K562 (cell line): ENCODE measurements around the gene KLC1. TPM values are rescaled to one million over a fixed set of nuclear protein-coding genes. Genes with fewer than 3 reads are reported as not detected.

Experiments
- EWSR1 ChIP-seq: fragments of 450-650 bp; IDR thresholded peaks from 2 replicates; pipeline ENCODE4 v1.6.1; 2018; ENCODE audit warnings: borderline replicate concordance, mild to moderate bottlenecking, low read depth, moderate library complexity; ENCODE audit not compliant: partially characterized antibody
- HSF4 ChIP-seq: fragments of 250-450 bp; sonication (Bioruptor Pico); IDR thresholded peaks from 2 replicates; pipeline ENCODE4 v2.1.2; 2022; ENCODE audit warnings: mild to moderate bottlenecking, moderate library complexity, borderline replicate concordance
- JUND ChIP-seq, 2 experiments: IDR thresholded peaks; 2 replicates in 1 of 2; 3 replicates in 1 of 2; pipeline ENCODE4 v1.6.1; 2011; ENCODE audit warnings: borderline replicate concordance in 2 of 2, low read depth in 2 of 2, low read length in 2 of 2, improper control_type of control experiment in 1 of 2, missing biosample characterization in 1 of 2, missing genetic modification characterization in 1 of 2, missing genetic modification reagents in 1 of 2
- MAZ ChIP-seq, 2 experiments: fragments of 450-650 bp in 1 of 2; sonication (generic) in 1 of 2; formaldehyde crosslinking; IDR thresholded peaks in 1 of 2; conservative IDR thresholded peaks in 1 of 2; 2 replicates each; pipeline versions ENCODE4 v1.4.0 to v1.5.0; 2020; ENCODE audit warnings: mild to moderate bottlenecking in 1 of 2, missing genetic modification reagents in 1 of 2
- NCOR1 ChIP-seq: fragments of 450-650 bp; IDR thresholded peaks from 2 replicates; pipeline ENCODE4 v1.6.1; 2016; ENCODE audit warnings: mild to moderate bottlenecking, moderate library complexity
- RBFOX2 ChIP-seq: fragments of 200-400 bp; formaldehyde crosslinking; IDR thresholded peaks from 2 replicates; pipeline ENCODE4 v1.6.1; 2017; ENCODE audit warnings: low read depth, mild to moderate bottlenecking, low read length, moderate library complexity
- ZNF347 ChIP-seq: fragments of 450-650 bp; formaldehyde crosslinking; IDR thresholded peaks from 2 replicates; pipeline ENCODE4 v1.4.0; 2020; ENCODE audit warnings: low read depth, mild to moderate bottlenecking, moderate library complexity
- ZNF584 ChIP-seq: fragments of 200-800 bp; sonication (Bioruptor generic); IDR thresholded peaks from 2 replicates; pipeline ENCODE4 v1.6.1; 2016; ENCODE audit warnings: low read depth, mild to moderate bottlenecking, missing genetic modification characterization, missing compliant biosample characterization
- polyA plus RNA-seq, 8 experiments: library from polyadenylated mRNA; depleted of rRNA in 4 of 8; stranded (reverse) in 5 of 8; unstranded in 3 of 8; fragments of >200 nt; fragmentation: Nextera tagmentation in 2 of 8; fragmentation: Illumina TruSeq in 1 of 8; extraction: Ambion mirVana in 2 of 8; extraction: Trizol in 1 of 8; gene quantifications; 2 replicates each; pipeline versions ENCODE4 v1.2.1 to v1.2.3, GENCODE V29; 2011 to 2014; ENCODE audit warnings: inconsistent platforms in 1 of 8, missing spikeins in 1 of 8
- total RNA-seq, 7 experiments: library from RNA; depleted of rRNA in 6 of 7; stranded (reverse); fragments of >200 nt in 6 of 7; fragmentation: Illumina TruSeq in 2 of 7; extraction: Trizol in 2 of 7; gene quantifications; 2 replicates each; pipeline versions ENCODE4 v1.2.1 to v1.2.3, GENCODE V29; 2011 to 2021; ENCODE audit warnings: low replicate concordance in 1 of 7
- TF ChIP-seq, protein P1 (sequence below): fragments of 200-800 bp; sonication (Bioruptor generic); IDR thresholded peaks from 2 replicates; pipeline ENCODE4 v1.6.1; 2016; ENCODE audit warnings: missing genetic modification characterization, missing compliant biosample characterization
- TF ChIP-seq, protein P2 (sequence below): fragments of 250-450 bp; sonication (Bioruptor Pico); IDR thresholded peaks from 2 replicates; pipeline ENCODE4 v1.9.0; 2021; ENCODE audit warnings: mild to moderate bottlenecking, inconsistent platforms
- TF ChIP-seq, protein P3 (sequence below), 2 experiments: fragments of 200-800 bp in 1 of 2; sonication (Bioruptor generic) in 1 of 2; sonication (generic) in 1 of 2; formaldehyde crosslinking in 1 of 2; IDR thresholded peaks in 1 of 2; conservative IDR thresholded peaks in 1 of 2; 2 replicates each; pipeline versions ENCODE4 v1.5.0 to v1.6.1; 2016 to 2020; ENCODE audit warnings: missing compliant biosample characterization in 1 of 2, missing genetic modification characterization in 1 of 2, missing genetic modification reagents in 1 of 2
- TF ChIP-seq, protein P4 (sequence below): fragments of 200-800 bp; sonication (Bioruptor generic); IDR thresholded peaks from 2 replicates; pipeline ENCODE4 v1.6.1; 2017; ENCODE audit warnings: missing genetic modification characterization, missing compliant biosample characterization

KLC1 gene
- total and polyA plus RNA-seq, 9 of the 15 experiments (the other 6 are each of a cell fraction or from before 2014, with no cell fraction given) = 4.9 to 134 (median 54.8) TPM

DNA sequence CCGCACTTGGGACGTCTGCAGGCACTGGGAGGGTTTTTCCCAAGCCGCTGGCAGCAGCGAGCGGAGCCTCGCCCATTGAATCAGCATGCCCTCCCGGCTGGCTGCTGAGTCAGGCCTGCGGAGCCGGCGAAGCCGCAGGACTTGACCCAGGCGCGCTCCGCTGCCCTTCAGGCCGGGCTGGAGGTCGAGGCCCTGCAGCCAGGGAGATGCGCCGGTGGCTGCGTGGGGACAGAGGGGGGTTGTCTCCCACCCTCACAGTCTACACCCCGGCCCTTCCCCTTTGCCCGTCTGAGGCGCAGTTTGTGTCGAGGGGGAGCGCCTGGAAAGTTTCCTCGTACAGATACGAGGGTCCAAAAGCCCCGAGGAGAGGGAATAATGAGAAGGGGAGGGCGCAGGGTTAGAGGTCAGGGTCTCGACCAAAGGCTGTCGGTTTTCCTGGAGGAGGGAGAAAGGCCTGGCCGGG is 759 bp upstream of the KLC1 start (continued):
- TF ChIP-seq, protein P1, sequence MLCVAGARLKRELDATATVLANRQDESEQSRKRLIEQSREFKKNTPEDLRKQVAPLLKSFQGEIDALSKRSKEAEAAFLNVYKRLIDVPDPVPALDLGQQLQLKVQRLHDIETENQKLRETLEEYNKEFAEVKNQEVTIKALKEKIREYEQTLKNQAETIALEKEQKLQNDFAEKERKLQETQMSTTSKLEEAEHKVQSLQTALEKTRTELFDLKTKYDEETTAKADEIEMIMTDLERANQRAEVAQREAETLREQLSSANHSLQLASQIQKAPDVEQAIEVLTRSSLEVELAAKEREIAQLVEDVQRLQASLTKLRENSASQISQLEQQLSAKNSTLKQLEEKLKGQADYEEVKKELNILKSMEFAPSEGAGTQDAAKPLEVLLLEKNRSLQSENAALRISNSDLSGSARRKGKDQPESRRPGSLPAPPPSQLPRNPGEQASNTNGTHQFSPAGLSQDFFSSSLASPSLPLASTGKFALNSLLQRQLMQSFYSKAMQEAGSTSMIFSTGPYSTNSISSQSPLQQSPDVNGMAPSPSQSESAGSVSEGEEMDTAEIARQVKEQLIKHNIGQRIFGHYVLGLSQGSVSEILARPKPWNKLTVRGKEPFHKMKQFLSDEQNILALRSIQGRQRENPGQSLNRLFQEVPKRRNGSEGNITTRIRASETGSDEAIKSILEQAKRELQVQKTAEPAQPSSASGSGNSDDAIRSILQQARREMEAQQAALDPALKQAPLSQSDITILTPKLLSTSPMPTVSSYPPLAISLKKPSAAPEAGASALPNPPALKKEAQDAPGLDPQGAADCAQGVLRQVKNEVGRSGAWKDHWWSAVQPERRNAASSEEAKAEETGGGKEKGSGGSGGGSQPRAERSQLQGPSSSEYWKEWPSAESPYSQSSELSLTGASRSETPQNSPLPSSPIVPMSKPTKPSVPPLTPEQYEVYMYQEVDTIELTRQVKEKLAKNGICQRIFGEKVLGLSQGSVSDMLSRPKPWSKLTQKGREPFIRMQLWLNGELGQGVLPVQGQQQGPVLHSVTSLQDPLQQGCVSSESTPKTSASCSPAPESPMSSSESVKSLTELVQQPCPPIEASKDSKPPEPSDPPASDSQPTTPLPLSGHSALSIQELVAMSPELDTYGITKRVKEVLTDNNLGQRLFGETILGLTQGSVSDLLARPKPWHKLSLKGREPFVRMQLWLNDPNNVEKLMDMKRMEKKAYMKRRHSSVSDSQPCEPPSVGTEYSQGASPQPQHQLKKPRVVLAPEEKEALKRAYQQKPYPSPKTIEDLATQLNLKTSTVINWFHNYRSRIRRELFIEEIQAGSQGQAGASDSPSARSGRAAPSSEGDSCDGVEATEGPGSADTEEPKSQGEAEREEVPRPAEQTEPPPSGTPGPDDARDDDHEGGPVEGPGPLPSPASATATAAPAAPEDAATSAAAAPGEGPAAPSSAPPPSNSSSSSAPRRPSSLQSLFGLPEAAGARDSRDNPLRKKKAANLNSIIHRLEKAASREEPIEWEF (CRISPR knock-in tag) = 0 out of 2 replicates have a peak, but pooled peaks have one; percentile 11
- TF ChIP-seq, protein P2, sequence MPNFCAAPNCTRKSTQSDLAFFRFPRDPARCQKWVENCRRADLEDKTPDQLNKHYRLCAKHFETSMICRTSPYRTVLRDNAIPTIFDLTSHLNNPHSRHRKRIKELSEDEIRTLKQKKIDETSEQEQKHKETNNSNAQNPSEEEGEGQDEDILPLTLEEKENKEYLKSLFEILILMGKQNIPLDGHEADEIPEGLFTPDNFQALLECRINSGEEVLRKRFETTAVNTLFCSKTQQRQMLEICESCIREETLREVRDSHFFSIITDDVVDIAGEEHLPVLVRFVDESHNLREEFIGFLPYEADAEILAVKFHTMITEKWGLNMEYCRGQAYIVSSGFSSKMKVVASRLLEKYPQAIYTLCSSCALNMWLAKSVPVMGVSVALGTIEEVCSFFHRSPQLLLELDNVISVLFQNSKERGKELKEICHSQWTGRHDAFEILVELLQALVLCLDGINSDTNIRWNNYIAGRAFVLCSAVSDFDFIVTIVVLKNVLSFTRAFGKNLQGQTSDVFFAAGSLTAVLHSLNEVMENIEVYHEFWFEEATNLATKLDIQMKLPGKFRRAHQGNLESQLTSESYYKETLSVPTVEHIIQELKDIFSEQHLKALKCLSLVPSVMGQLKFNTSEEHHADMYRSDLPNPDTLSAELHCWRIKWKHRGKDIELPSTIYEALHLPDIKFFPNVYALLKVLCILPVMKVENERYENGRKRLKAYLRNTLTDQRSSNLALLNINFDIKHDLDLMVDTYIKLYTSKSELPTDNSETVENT (CRISPR knock-in tag) = peak; percentile 55; the same call in 1 of the 2 replicates
- TF ChIP-seq JUND (IDR thresholded peaks at IDR 0.05; ENCODE audit: borderline replicate concordance, low read depth, low read length) (peak; percentile 56; the same call in 1 of the 2 replicates), JUND (tag; IDR thresholded peaks at IDR 0.05; ENCODE audit: borderline replicate concordance, low read depth, low read length) (no peak), ZNF584 (CRISPR knock-in tag) (peak; percentile 64), ZNF347 (CRISPR knock-in tag) (no peak), NCOR1 (peak; percentile 13; the same call in 1 of the 2 replicates), EWSR1 (no peak), MAZ (CRISPR knock-in tag; conservative IDR thresholded peaks at IDR 0.05 in 1 of 2, IDR thresholded peaks at IDR 0.05 in 1 of 2) (0 out of 4 replicates have a peak, but pooled peaks of 1 of the 2 experiments have one; percentile 40), HSF4 (no peak), RBFOX2 (peak; percentile 66)
- TF ChIP-seq, protein P3, sequence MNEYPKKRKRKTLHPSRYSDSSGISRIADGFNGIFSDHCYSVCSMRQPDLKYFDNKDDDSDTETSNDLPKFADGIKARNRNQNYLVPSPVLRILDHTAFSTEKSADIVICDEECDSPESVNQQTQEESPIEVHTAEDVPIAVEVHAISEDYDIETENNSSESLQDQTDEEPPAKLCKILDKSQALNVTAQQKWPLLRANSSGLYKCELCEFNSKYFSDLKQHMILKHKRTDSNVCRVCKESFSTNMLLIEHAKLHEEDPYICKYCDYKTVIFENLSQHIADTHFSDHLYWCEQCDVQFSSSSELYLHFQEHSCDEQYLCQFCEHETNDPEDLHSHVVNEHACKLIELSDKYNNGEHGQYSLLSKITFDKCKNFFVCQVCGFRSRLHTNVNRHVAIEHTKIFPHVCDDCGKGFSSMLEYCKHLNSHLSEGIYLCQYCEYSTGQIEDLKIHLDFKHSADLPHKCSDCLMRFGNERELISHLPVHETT (CRISPR knock-in tag; conservative IDR thresholded peaks at IDR 0.05 in 1 of 2, IDR thresholded peaks at IDR 0.05 in 1 of 2) = no peak
- TF ChIP-seq, protein P4, sequence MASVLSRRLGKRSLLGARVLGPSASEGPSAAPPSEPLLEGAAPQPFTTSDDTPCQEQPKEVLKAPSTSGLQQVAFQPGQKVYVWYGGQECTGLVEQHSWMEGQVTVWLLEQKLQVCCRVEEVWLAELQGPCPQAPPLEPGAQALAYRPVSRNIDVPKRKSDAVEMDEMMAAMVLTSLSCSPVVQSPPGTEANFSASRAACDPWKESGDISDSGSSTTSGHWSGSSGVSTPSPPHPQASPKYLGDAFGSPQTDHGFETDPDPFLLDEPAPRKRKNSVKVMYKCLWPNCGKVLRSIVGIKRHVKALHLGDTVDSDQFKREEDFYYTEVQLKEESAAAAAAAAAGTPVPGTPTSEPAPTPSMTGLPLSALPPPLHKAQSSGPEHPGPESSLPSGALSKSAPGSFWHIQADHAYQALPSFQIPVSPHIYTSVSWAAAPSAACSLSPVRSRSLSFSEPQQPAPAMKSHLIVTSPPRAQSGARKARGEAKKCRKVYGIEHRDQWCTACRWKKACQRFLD (CRISPR knock-in tag) = peak; percentile 73
